A549 (cell line): ENCODE results near the gene EPB41L4B.

Experiments used
- CTCF ChIP-seq: fragments of >200 bp; sonication (Bioruptor Twin); formaldehyde crosslinking; IDR thresholded peaks from 3 replicates; pipeline ENCODE4 v1.5.1; 2016
- EP300 ChIP-seq, 2 experiments: fragments of >200 bp; sonication (Bioruptor Twin); formaldehyde crosslinking; IDR thresholded peaks; 2 replicates in 1 of 2; 3 replicates in 1 of 2; pipeline ENCODE4 v1.6.1; 2016 to 2017
- GATA3 ChIP-seq: IDR thresholded peaks from 2 replicates; pipeline ENCODE4 v1.6.1; 2012; ENCODE audit warnings: borderline replicate concordance
- HEYL ChIP-seq: fragments of 250-450 bp; sonication (Bioruptor Pico); IDR thresholded peaks from 2 replicates; pipeline ENCODE4 v1.8.0; 2021; ENCODE audit warnings: mild to moderate bottlenecking, moderate library complexity
- NR3C1 ChIP-seq: fragments of >200 bp; sonication (Bioruptor Twin); formaldehyde crosslinking; IDR thresholded peaks from 3 replicates; pipeline ENCODE4 v1.6.1; 2017
- PHF8 ChIP-seq: fragments of 200-600 bp; sonication (generic); IDR thresholded peaks from 2 replicates; pipeline ENCODE4 v1.6.1; 2016; ENCODE audit warnings: low read depth, mild to moderate bottlenecking, antibody characterized with exemption, moderate library complexity, borderline replicate concordance
- RCOR1 ChIP-seq: fragments of 150-350 bp; IDR thresholded peaks from 2 replicates; pipeline ENCODE4 v1.6.1; 2014; ENCODE audit warnings: antibody characterized with exemption, low read length, low read depth
- RFX5 ChIP-seq: fragments of 450-650 bp; IDR thresholded peaks from 2 replicates; pipeline ENCODE4 v1.7.1; 2014; ENCODE audit warnings: antibody characterized with exemption, mild to moderate bottlenecking, moderate library complexity
- SMC3 ChIP-seq: fragments of >200 bp; sonication (Bioruptor Twin); formaldehyde crosslinking; IDR thresholded peaks from 3 replicates; pipeline ENCODE4 v1.6.1; 2018; ENCODE audit warnings: inconsistent platforms
- TF ChIP-seq, protein P1 (sequence below): fragments of 200-600 bp; sonication (generic); IDR thresholded peaks from 2 replicates; pipeline ENCODE4 v1.6.1; 2016; ENCODE audit warnings: antibody characterized with exemption, mild to moderate bottlenecking, moderate library complexity

GRCh38 chr9:109228093-109228642, 92.7 kb downstream of the EPB41L4B start:
- TF ChIP-seq PHF8: no peak
- TF ChIP-seq CTCF: no peak
- TF ChIP-seq, protein P1, sequence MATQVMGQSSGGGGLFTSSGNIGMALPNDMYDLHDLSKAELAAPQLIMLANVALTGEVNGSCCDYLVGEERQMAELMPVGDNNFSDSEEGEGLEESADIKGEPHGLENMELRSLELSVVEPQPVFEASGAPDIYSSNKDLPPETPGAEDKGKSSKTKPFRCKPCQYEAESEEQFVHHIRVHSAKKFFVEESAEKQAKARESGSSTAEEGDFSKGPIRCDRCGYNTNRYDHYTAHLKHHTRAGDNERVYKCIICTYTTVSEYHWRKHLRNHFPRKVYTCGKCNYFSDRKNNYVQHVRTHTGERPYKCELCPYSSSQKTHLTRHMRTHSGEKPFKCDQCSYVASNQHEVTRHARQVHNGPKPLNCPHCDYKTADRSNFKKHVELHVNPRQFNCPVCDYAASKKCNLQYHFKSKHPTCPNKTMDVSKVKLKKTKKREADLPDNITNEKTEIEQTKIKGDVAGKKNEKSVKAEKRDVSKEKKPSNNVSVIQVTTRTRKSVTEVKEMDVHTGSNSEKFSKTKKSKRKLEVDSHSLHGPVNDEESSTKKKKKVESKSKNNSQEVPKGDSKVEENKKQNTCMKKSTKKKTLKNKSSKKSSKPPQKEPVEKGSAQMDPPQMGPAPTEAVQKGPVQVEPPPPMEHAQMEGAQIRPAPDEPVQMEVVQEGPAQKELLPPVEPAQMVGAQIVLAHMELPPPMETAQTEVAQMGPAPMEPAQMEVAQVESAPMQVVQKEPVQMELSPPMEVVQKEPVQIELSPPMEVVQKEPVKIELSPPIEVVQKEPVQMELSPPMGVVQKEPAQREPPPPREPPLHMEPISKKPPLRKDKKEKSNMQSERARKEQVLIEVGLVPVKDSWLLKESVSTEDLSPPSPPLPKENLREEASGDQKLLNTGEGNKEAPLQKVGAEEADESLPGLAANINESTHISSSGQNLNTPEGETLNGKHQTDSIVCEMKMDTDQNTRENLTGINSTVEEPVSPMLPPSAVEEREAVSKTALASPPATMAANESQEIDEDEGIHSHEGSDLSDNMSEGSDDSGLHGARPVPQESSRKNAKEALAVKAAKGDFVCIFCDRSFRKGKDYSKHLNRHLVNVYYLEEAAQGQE: no peak
- no peak for TF ChIP-seq RFX5
- no peak for TF ChIP-seq SMC3
- TF ChIP-seq GATA3: no peak
- TF ChIP-seq EP300 (IDR thresholded peaks at IDR 0.05): no peak
- TF ChIP-seq HEYL (CRISPR knock-in tag): no peak
- TF ChIP-seq RCOR1: no peak
- no peak for TF ChIP-seq NR3C1
